Sciatic nerve (tissue), 2 donors: ENCODE data around the gene QSER1. TPM values are rescaled to one million over a fixed set of nuclear protein-coding genes. Genes with fewer than 3 reads are reported as not detected.
"Not testable (repeated sequence)": the region's sequence is repeated elsewhere in the genome, so short reads cannot be mapped to it uniquely, and the experiment has no call there.

Experiments used
- ATAC-seq: fragments of 200-7000 bp; cut with Tn5 transposase; one replicate; pipeline ENCODE4 v1.9.1; 2020; ENCODE audit warnings: mild to moderate bottlenecking, moderate library complexity
- DNase-seq: peaks from one replicate; pipeline ENCODE4 v3.0.0-alpha.2; 2020; ENCODE audit warnings: low spot score
- intact Hi-C: fragments of 100-400 bp; cut with DNase I; formaldehyde crosslinking; loops from one replicate; pipeline ENCODE4 v1.14.2; 2022
- total RNA-seq: library from RNA; stranded (reverse); fragmentation: NEBNext Ultra II Directional; extraction: Animal tissue kit (Norgen Biotek cat#: 25700); gene quantifications from one replicate; pipeline ENCODE4 v1.2.1, GENCODE V29; 2021
- donor health status: DM: no; HTN: no; CAD: no.
- donor health status: DM: no; HTN: no; CAD: no.

The QSER1 gene
- total RNA-seq, 1 donor from 2014 or later, result 50.7 TPM

- no peak for DNase-seq
- intact Hi-C loops, result no loop called here
- ATAC-seq, result no peak
These were observed 26.7 kb downstream of the QSER1 start for GRCh38 chr11:32919338-32919737.

DNA sequence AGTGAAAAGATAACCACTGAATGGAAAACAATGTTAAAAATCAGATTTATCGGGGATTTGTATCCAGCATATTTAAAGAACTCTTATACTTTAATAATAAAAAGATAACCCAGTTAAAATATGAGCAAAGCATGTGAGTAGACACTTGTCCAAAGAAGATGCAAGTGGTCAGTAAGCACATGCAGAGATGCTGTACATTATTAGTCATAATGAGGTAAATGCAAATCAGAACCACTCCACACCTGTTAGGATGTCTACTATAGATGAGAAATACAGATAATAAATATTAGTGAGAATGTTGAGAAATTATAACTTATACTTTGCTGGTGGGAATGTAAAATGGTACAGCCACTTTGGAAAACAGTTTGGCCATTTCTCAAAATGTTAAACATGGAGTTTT is 28.0 kb downstream of the QSER1 start:
- intact Hi-C loops, result no loop called here
- no peak for ATAC-seq
- no peak for DNase-seq

DNA sequence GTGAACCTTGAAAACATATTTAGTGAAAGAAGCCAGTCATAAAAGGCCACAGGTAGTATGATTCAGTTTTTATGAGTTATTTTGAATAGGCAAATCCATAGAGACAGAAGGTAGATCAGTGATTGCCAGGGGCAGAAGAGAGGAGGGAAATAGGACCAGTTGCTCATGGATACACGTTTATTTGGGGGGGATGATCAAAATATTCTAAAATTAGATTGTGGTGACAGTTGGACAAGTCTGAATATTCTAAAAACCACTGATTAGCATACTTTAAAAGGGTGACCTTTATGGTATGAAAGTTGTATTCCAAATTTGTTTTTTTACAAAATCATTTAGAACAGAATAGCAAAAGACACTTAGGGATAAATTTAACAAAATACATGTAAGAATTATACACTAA is 28.6 kb downstream of the QSER1 start:
- DNase-seq (no peak), ATAC-seq (no peak)
- intact Hi-C loops, result no loop called here

DNA sequence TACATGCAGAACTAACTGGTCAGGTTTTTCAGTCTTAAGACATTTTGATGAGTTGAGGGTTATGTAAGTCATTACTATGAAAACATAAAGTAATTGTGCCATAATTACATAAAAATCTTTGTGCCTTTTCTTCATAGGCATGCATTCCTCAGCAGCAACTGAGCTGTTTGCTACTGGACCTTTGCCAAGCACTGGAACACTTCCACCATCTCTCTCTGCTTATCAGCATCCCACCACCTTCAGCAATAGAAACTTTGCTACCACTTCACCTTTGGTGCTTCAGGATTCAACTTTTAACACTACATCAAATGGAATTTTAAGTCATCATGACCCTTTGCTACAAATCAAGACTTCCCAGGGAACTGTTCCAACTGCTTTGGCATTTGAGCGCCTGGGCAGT is 39.0 kb downstream of the QSER1 start:
- intact Hi-C loops, result no loop called here
- DNase-seq, result no peak
- ATAC-seq, result no peak

- ATAC-seq (no peak), DNase-seq (no peak)
- intact Hi-C loops, result no loop called here
These were observed 39.6 kb downstream of the QSER1 start for GRCh38 chr11:32932196-32932595.

DNA sequence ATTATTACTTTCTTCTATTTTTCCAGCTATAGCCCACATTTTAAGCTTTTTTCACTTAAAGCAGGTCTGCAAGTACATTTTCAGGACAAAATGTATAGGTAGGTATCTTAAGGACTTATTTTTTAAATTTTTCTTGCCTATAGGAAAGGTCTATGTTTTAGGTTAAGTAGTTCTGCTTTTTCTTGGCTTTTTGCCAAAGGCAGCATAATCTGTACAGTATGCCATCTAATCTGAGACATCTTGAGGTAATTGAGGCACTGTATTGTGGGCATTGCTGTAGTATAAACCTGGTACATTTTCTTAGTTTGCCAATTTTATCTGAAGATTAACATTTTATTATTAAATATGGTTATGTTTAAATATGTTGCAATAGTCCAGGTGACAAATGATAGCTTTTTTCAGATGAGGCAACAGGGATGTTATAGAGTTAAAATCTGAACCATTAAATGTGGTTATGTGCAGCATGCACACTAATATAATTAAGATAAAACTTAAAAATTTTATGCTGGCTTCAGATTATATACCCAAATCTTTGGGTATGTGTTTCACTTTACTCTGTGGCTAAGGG is 42.9 kb downstream of the QSER1 start:
- ATAC-seq (no peak), DNase-seq (no peak)
- intact Hi-C loops, result no loop called here

- intact Hi-C loops, DNase-seq, ATAC-seq: not testable (repeated sequence)
These were observed 43.6 kb downstream of the QSER1 start for GRCh38 chr11:32936178-32936577.

DNA sequence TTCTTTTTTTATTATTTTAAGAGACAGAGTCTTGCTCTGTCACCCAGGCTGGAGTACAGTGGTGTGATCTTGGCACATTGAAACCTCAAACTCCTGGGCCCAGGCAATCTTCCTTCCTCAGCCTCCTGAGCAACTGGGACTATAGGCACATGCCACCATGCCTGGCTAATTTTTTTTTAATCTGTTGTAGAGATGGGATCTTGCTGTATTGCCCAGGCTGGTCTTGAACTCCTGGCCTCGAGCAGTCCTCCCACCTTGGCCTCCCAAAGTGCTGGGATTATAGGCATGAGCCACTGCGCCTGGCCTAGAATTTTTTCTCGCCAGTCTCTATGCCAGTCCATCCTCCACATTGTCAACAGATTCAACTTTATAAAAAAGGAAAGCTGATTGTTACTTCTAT is 44.7 kb downstream of the QSER1 start:
- DNase-seq, ATAC-seq, intact Hi-C loops: not testable (repeated sequence)

DNA sequence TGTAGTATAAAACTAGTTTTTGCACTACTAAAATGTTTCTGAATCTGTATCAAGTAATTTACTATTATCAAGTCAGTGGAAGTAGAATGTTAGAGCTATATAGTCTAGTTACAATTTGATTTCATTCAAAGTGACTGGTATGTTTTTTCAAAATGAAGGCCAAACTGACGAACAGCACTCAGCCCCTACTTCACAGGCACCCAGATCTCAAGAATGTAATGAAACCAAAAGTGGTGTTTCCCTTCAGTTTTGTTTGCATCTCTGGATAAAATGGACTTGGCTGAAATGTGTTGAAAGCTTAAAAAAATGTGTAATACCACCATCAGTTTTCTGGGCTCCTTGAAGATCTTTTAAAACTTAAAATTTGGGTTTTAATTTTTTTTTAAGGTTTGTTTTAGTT is 46.4 kb downstream of the QSER1 start:
- ATAC-seq, result no peak
- intact Hi-C loops, result no loop called here
- no peak for DNase-seq

DNA sequence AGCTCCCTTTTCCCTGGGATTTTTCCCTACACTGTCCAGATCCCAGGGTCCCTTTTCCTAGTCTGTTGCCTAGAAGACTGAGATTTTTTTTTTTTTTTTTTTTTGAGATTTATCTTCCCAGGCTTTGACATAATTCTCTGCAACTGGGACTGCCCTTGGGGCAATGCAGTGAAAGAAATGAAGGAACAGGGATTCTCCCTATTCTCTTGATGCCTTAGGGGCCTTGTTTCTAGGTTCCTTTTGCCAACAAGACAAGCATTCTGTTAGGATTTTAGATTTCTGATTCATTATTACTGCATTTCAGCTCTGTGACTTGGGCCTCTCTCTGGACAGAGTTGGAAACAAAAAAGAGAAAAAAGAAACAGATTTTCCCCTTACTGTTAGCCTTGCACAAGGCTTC is 47.3 kb downstream of the QSER1 start:
- ATAC-seq, result no peak
- intact Hi-C loops, result no loop called here
- no peak for DNase-seq

DNA sequence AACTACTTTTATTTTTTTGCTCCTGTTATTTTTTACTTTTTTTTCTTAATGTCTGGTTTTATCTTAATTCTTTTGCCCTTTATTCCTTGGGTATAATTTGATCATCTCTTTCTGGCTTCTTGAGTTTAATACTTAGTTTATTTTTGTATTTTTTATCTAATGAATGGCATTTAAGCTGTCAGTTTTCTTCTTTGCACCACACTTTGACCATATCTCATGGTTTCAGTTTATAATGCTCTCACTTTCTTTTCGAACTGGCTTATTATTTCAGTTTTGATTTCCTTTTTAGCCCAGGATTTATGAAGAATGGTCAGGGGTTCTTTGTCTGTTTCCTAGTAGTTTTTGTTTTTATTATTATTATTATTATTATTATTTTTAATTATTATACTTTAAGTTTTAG is 48.3 kb downstream of the QSER1 start:
- intact Hi-C loops, result no loop called here
- ATAC-seq, result no peak
- DNase-seq, result no peak

DNA sequence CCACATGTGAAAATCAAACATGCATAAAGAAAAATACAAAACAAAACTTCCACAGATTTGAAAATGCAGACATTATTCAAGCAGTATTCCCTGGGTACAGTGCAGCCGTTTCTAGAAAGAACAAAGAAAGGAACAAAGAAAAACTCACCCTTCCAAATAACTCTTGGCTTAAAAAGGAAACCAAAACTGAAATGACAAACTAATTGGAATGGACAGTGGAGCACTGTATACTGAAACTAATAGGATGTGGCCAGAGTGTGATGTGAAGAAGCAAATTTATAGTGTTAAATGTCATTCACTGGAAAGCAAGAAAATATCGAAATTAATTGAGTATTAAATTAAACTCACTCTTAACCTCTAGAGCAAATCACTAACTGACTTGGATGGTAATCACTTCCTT is 55.4 kb downstream of the QSER1 start:
- intact Hi-C loops, result no loop called here
- DNase-seq (no peak), ATAC-seq (peak; percentile 41)

- intact Hi-C loops, result no loop called here
- DNase-seq (no peak), ATAC-seq (no peak)
These were observed 57.1 kb downstream of the QSER1 start for GRCh38 chr11:32949739-32950138.

DNA sequence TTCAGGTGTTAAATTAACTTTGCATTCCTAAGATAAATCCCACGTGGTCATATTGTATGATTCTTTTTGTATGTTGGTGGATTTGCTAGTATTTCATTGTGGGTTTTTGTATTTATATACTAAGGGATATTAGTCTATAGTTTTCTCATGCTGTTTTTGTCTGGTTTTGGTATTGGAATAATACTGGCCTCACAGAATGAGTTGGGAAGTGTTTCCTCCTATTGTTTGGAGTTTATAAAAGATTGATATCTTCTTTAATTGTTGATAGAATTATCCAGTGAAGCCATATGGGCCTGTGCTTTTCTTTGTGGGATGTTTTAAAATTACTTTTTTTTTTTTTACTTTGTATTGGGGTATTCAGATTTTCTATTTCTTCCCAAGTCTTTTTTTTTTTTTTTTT is 59.8 kb downstream of the QSER1 start:
- no peak for DNase-seq
- ATAC-seq, result no peak
- intact Hi-C loops, result no loop called here

GRCh38 chr11:32953700-32954099 is 61.1 kb downstream of the QSER1 start:
- DNase-seq (no peak), ATAC-seq (no peak)
- intact Hi-C loops, result no loop called here

GRCh38 chr11:32960553-32961164 is 68.0 kb downstream of the QSER1 start:
- intact Hi-C loops, result loop anchor here (10.0 kb wide), 1 partner anchor 104 kb away; no protein-coding TSS in a partner anchor
- ATAC-seq (no peak), DNase-seq (no peak)

DNA sequence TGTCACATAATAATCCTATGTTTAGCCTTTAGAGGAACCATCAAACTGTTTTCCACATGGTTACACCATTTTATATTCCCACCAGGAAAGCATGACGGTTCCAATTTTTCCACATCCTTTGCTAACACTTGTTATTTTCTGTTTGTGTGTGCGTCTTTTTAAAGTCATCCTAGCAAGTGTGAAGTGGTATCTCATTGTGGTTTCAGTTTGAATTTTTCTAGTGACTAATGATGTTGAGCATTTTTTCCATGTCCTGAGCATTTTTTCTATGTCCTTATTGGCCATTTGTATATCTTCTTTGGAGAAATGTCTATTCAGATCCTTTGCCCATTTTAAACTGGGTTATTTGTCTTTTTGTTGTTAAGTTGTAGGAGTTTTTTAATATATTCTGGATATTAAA is 69.4 kb downstream of the QSER1 start:
- DNase-seq, result no peak
- intact Hi-C loops, result loop anchor here (10.0 kb wide), 1 partner anchor 103 kb away; no protein-coding TSS in a partner anchor
- no peak for ATAC-seq

- no peak for DNase-seq
- no peak for ATAC-seq
- intact Hi-C loops, result loop anchor here (10.0 kb wide), 1 partner anchor 101 kb away; no protein-coding TSS in a partner anchor
These were observed 71.1 kb downstream of the QSER1 start for GRCh38 chr11:32963721-32964120.

- DNase-seq (no peak), ATAC-seq (no peak)
- intact Hi-C loops, result loop anchor here (10.0 kb wide), 1 partner anchor 96 kb away; no protein-coding TSS in a partner anchor
These were observed 75.9 kb downstream of the QSER1 start for GRCh38 chr11:32968541-32968940.

GRCh38 chr11:32972233-32972632 is 79.6 kb downstream of the QSER1 start:
- intact Hi-C loops, ATAC-seq, DNase-seq: not testable (repeated sequence)

DNA sequence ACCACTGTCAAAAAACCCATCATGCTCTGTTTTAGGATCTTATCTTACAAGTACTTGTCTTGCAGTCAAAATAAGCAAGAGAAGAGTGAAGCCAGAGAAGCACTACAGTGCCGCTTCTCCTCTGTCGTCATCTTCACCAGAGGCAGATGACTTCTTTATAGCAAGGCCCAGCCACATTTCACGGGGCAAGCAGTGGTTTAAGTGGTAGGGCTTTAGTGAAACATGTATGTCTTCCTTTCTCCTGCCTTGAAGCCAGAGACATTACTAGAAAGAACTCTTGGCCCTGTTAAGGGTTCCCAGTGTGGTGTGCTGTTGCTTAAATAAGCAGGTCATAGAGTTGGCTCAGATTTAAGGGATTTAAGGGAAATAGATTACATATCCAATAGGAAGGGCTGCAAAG is 80.2 kb downstream of the QSER1 start:
- no peak for DNase-seq
- intact Hi-C loops, result no loop called here
- ATAC-seq, result no peak
